NCI-H2029 (cell line): Measurements from ENCODE around the gene NCOA3.

Experiments
- DNase-seq: peaks from one replicate; lab custom pipeline; 2025; lab: John Stamatoyannopoulos, UW

Gene NCOA3

GRCh38 chr20:47597090-47597489, 95.4 kb downstream of the NCOA3 start:
- DNase-seq = no peak

DNA sequence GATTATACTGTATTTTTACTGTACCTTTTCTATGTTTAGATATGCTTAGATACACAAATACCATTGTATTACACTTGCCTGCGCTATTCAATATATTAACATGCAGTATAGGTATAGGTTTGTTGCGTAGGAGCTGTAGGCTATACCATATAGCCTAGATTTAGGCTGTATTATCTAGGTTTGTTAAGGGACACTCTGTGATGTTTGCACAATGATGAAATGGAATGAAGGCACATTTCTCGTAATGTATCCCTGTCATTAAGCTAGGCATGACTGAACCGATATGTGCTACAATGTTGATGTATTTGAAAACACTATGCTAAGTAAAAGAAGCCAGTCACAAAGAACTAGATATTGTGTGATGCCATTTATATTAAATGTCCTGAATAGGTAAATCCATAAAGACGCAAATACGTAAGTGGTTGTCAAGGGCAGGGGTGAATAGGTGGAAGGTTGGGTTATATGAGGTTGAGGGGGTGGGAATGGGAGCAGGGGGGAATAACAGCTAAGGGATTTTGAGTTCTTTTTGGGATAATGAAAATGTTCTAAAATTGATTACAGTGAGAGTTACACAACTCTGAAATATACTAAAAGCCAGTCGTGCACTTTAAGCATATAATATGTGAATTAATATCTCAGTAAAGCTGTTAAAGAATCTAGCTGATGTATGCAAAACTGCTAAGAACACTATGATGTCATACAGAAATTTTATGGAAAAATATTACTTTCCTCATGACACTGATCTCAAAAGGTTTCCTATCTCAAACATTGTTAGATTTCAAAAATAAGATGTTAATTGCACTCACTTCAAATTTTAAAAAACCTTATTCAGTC, 97.4 kb downstream of the NCOA3 start:
- DNase-seq = peak; percentile 18

- DNase-seq = no peak
These were observed 99.4 kb downstream of the NCOA3 start for GRCh38 chr20:47600967-47601547.

DNA sequence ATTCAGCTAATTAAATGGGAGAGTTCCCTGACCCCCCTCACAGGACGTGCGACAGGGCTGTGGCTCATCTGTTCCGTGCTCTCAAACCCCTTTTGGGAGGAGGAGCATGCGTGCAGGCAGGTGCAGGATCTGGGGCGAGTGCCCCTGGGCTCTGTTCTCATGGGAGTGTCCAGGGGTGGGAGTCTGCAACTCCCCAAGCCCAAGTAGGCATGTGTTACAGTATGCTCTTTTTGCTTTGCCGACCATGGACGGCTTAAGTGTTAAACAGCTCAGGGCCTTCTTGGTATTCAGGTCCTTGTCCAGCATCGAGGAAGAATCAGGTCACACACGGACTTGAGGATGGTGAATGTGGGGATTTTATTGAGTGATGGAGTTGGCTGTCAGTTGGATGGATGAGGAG, 101.6 kb downstream of the NCOA3 start:
- DNase-seq = no peak

DNA sequence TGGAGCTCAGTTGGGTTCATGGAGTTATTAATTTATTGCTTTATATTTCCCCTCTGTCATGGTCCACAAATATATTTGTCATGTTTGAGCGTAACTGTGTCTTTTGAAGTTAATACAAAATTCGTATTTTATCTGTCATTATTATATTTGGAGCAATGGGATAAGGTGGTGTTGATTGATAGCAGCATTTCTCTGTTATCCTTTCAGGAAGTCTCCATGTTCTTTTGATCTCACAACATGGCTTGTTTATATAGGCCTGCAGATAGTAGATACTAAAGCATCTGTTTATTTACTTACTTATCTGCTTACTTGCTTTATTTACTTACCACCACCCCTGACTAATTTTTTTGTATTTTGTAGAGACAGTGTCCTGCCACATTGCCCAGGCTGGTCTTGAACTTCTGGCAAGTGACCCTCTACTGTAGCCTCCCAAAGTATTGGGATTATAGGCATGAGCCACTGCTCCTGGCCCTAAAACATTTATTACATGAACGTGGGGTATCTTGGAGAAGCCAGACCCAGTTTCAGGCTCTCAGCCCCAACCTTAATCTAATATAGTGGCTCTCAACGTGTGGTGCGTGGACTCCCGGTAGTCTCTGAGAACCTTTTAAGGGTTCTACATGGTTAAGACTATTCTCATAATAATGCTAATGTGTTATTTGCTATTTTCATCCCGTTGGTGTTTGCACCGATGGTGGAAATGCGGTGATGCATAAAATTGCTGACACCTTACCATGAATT, 104.2 kb downstream of the NCOA3 start:
- peak; percentile 63 for DNase-seq

DNA sequence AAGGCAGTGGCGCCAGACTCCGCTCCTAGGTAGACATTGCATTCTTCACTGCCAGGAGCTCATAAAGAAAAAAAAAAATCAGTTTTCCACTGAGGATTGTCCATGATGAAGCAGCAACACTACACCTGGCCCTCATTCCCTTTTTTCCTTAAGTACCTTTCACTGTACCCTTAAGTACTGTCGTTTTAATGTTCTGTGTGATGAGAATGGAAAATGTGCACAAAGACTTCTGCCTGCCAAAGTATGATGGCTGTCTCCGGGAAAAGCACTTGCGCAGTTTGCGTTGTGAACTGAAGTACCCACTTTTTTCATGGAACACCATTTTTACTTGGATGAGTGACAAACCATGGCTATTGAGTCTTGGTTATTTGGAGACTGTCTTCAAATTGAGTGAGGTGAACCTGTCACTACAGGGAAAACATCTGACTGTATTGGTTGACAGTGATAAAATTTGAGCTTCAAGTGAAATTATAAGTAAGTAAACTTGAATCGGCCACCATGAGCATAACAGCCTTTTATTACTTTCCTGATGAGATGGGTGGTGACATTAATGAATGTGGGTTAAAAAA, 104.8 kb downstream of the NCOA3 start:
- peak; percentile 91 for DNase-seq

DNA sequence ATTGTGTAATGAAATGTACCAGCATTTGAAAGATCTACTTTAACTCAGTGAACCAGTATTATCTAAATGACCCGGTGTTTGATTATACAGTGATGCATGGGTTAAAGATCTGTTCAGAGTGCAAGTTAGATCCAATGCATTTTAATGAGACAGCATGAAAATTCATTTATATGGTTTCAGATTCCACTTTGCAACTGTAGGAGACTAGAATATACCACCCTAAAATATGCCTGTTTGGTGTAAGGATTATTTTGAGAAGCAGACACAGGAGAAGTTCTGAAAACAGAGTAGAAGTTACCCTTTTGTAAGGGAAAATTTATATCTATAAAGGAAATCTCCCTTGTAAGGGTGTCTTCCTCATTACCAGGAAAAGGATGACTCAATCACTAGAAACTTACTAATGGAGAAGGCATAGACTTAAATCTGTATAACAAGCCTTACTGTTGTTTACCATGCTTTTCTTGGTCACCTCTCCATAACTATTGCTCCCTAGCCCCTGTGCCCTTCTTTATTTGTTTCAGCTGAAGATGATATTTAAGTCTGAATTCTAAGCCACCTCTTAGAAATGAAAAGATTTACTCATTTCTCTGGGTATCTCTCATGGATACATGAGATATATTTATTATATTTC, 105.4 kb downstream of the NCOA3 start:
- no peak for DNase-seq

GRCh38 chr20:47609001-47609400, 107.3 kb downstream of the NCOA3 start:
- no peak for DNase-seq

GRCh38 chr20:47610247-47610944, 108.7 kb downstream of the NCOA3 start:
- DNase-seq = no peak

GRCh38 chr20:47610945-47611250, 109.2 kb downstream of the NCOA3 start:
- no peak for DNase-seq

GRCh38 chr20:47611785-47612184, 110.1 kb downstream of the NCOA3 start:
- no peak for DNase-seq

DNA sequence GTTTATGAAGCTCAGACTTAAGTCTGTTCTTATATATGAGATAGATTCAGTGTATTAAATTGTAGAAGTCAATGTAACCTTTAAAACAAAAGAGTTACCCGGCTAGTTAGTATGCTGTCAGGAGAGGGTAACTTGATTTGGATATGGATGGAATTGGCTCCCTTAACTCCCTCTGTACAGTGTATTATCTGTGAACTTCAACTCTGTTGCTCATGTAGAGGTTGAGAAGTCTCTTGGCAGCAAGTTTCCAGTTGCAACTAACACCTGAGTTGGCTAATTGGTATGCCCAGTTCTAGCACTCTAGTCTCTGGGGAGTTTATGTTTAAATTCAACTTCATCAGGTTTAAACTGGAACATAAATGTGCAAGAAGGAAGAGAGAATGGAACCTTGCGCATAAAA, 111.0 kb downstream of the NCOA3 start:
- no peak for DNase-seq

GRCh38 chr20:47614703-47615309, 113.1 kb downstream of the NCOA3 start:
- DNase-seq = no peak

DNA sequence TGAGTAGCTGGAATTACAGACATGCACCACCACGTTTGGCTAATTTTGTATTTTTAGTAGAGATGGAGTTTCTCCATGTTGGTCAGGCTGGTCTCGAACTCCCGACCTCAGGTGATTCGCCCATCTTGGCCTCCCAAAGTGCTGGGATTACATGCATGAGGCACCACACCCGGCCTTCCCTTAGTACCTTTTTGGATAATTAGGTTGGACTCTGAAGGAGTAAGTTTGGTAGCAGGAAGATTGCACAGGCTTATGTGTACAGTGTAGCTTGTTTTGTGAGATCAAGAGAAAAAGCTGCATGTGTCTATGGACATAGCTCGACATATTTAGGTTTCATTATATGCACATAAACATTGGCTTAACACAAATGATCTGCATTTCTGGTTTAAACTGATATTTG, 116.8 kb downstream of the NCOA3 start:
- DNase-seq = no peak

- DNase-seq = peak; percentile 67
These were observed 119.4 kb downstream of the NCOA3 start for GRCh38 chr20:47620808-47621805.

DNA sequence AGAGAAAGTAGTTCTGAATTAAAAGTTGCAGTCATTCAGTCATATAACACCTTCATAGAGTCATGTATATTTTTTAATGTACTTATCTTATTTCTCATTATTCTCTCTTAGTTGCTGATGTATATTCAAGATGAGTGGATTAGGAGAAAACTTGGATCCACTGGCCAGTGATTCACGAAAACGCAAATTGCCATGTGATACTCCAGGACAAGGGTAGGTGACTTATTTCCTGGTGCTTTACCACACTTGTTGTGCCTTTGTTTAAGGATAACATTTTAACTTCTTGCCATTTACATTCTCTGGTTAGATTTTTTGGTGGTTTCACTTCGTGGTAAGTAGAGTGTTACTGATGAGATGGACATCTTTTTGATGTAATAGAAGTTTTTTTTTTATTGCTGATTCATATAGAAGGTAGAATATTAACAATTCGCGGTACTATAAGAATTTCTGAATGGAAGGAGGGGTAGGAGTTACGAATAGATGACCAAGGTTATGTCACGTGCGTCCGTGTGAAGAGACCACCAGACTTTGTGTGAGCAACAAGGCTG, 120.5 kb downstream of the NCOA3 start:
- no peak for DNase-seq

GRCh38 chr20:47623206-47623605, 121.5 kb downstream of the NCOA3 start:
- no peak for DNase-seq

GRCh38 chr20:47627540-47627939, 125.9 kb downstream of the NCOA3 start:
- no peak for DNase-seq

DNA sequence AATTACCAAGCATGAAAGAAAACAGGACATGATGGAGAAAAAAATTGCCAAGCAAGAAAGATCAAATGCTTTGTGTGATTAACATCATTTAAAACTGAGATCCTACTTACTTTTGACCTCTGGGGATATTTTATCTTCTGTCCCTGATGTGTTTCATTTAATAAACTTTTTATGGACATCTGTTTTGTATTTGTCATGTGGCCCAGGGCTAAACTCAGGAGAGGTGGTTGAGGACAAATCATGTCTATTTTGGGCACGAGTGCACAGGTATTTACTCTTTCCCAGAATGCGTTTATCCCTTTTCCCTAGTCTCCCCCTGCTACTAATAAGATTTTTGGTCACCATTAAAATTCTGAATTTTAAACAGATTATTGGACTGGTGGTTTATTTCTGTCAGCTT, 128.2 kb downstream of the NCOA3 start:
- no peak for DNase-seq

GRCh38 chr20:47631078-47631477, 129.4 kb downstream of the NCOA3 start:
- DNase-seq = no peak
